Coronary artery (tissue), 2 donors: ENCODE data around the gene KIAA2012.

Source experiments
- DNase-seq: peaks from one replicate; pipeline ENCODE4 v3.0.0-alpha.2; 2017; ENCODE audit warnings: low spot score
- H3K27ac ChIP-seq, 2 donors: fragments of 200-600 bp; sonication (generic); one replicate each; pipeline ENCODE4 v1.5.1; 2016 to 2019
- H3K4me3 ChIP-seq: fragments of 200-600 bp; sonication (generic); 2 replicates; pipeline ENCODE4 v1.5.1; 2016; ENCODE audit warnings: mild to moderate bottlenecking, moderate library complexity
- TF ChIP-seq, protein P1 (sequence below): fragments of 200-600 bp; sonication (generic); IDR thresholded peaks from one replicate; pipeline ENCODE4 v1.5.1; 2019; ENCODE audit warnings: antibody characterized with exemption

KIAA2012 gene

GRCh38 chr2:202072737-202073401, at the start of gene KIAA2012:
Gene KIAA2012, plus strand, starts transcription at chr2:202073255. Its CDS starts 373 bp downstream, at chr2:202073628.
- DNase-seq, result no peak
- TF ChIP-seq, protein P1, sequence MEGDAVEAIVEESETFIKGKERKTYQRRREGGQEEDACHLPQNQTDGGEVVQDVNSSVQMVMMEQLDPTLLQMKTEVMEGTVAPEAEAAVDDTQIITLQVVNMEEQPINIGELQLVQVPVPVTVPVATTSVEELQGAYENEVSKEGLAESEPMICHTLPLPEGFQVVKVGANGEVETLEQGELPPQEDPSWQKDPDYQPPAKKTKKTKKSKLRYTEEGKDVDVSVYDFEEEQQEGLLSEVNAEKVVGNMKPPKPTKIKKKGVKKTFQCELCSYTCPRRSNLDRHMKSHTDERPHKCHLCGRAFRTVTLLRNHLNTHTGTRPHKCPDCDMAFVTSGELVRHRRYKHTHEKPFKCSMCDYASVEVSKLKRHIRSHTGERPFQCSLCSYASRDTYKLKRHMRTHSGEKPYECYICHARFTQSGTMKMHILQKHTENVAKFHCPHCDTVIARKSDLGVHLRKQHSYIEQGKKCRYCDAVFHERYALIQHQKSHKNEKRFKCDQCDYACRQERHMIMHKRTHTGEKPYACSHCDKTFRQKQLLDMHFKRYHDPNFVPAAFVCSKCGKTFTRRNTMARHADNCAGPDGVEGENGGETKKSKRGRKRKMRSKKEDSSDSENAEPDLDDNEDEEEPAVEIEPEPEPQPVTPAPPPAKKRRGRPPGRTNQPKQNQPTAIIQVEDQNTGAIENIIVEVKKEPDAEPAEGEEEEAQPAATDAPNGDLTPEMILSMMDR, result no peak
- no peak within 1 kb of the TSS for H3K4me3 ChIP-seq
- no peak within 1 kb of the TSS for H3K27ac ChIP-seq

- no peak for DNase-seq
- TF ChIP-seq, protein P1, result no peak
- H3K4me3 ChIP-seq, result no peak overlapping the region
- H3K27ac ChIP-seq, result no peak overlapping the region
Measured at GRCh38 chr2:202023904-202024266, 49.2 kb upstream of the KIAA2012 start.

GRCh38 chr2:202024871-202025270, 48.2 kb upstream of the KIAA2012 start:
- no peak overlapping the region for H3K4me3 ChIP-seq
- H3K27ac ChIP-seq, result no peak overlapping the region
- TF ChIP-seq, protein P1, result no peak
- DNase-seq, result no peak

DNA sequence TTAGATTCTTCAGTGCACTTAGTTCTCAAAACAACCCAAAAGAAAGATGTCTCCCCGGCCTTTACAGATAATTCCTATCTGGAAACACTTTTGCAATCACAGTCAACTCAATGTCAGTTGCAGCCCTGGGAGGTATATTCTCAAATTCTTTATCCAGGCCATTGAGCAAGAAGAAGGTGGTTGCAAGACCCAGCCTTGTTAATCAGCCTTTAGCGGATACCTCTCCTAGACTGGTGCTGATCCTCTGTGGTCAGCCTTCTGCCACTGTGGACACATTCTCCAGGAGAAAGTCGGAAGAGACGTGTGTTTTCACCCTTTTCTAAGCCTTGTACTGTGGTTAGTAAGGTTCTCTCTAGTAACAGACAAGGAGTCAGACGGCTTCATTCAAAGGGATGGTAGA, 47.2 kb upstream of the KIAA2012 start:
- TF ChIP-seq, protein P1, result no peak
- Histone ChIP-seq H3K4me3 (no peak overlapping the region), H3K27ac (no peak overlapping the region)
- no peak for DNase-seq

GRCh38 chr2:202026507-202026906, 46.5 kb upstream of the KIAA2012 start:
- DNase-seq, result no peak
- TF ChIP-seq, protein P1, result no peak
- Histone ChIP-seq H3K4me3 (no peak overlapping the region), H3K27ac (no peak overlapping the region)

- DNase-seq, result no peak
- Histone ChIP-seq H3K27ac (peak overlapping the region in 1 of 2 donors; percentile 19), H3K4me3 (no peak overlapping the region)
- TF ChIP-seq, protein P1, result no peak
Measured at GRCh38 chr2:202030691-202031090, 42.4 kb upstream of the KIAA2012 start.

DNA sequence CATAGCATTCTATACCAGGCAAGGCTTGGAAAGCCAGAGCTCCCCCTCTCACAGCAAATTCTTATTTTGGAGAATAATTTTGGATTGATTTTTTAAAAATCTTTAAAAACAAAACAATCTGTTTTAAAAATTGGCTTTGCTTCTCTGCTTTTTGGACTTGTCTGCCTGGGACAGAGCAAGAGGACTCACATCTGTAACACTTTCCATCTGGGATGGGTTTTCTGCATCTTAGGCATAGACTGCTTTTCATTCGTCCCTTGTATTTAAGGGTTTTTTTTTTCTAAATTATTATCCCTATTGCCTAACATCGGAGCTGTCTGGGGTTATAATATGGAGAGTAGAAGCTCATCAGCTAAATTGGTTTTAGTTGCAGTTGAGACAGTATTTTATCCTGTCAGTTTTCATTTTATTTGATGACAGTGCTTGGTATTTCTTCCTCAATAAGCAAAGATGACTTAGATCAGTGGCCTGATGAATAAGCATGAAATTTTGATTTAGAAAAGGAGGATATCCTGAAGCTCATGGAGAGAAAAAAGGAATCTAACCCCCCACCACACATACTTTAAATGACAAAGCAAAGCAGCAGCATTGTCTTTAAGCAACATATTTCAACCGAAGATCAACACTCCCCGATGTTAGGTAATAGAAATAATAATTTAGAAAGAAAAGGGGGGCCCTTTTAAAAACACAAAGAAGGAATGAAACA, 41.7 kb upstream of the KIAA2012 start:
- DNase-seq, result no peak
- TF ChIP-seq, protein P1, result no peak
- Histone ChIP-seq H3K4me3 (peak overlapping the region; percentile 86), H3K27ac (peak overlapping the region in 1 of 2 donors; percentile 19)
